ENCODE measurements around the gene HIP1. TPM values are rescaled to one million over a fixed set of nuclear protein-coding genes. Genes with fewer than 3 reads are reported as not detected.
"Not testable (repeated sequence)": the region's sequence is repeated elsewhere in the genome, so short reads cannot be mapped to it uniquely, and the experiment has no call there.

Gene HIP1
- total RNA-seq, 1 experiment from 2014 or later, result 43.3 TPM

GRCh38 chr7:75644589-75644988 lies 94.2 kb downstream of the HIP1 start:
- no peak for DNase-seq (ENCODE audit: low read depth)

GRCh38 chr7:75642810-75643486 lies 95.8 kb downstream of the HIP1 start:
- DNase-seq (ENCODE audit: low read depth), result peak; percentile 42

GRCh38 chr7:75640201-75640600 lies 98.5 kb downstream of the HIP1 start:
- no peak for DNase-seq (ENCODE audit: low read depth)

GRCh38 chr7:75639886-75640190 lies 98.9 kb downstream of the HIP1 start:
- peak; percentile 31 for DNase-seq (ENCODE audit: low read depth)

- DNase-seq (ENCODE audit: low read depth), result peak; percentile 54
Observed at GRCh38 chr7:75639071-75639885, 99.5 kb downstream of the HIP1 start.

GRCh38 chr7:75638594-75639070 lies 100.1 kb downstream of the HIP1 start:
- peak; percentile 63 for DNase-seq (ENCODE audit: low read depth)

GRCh38 chr7:75637854-75638593 lies 100.7 kb downstream of the HIP1 start:
- no peak for DNase-seq (ENCODE audit: low read depth)

GRCh38 chr7:75635036-75635435 lies 103.7 kb downstream of the HIP1 start:
- DNase-seq (ENCODE audit: low read depth), result no peak

- DNase-seq (ENCODE audit: low read depth), result not testable (repeated sequence)
Observed at GRCh38 chr7:75632587-75632986, 106.2 kb downstream of the HIP1 start.

- DNase-seq (ENCODE audit: low read depth), result no peak
Observed at GRCh38 chr7:75631711-75632110, 107.0 kb downstream of the HIP1 start.

GRCh38 chr7:75630549-75630948 lies 108.2 kb downstream of the HIP1 start:
- no peak for DNase-seq (ENCODE audit: low read depth)

GRCh38 chr7:75629044-75629443 lies 109.7 kb downstream of the HIP1 start:
- DNase-seq (ENCODE audit: low read depth), result no peak

- peak; percentile 48 for DNase-seq (ENCODE audit: low read depth)
Observed at GRCh38 chr7:75628055-75628454, 110.7 kb downstream of the HIP1 start.

GRCh38 chr7:75626954-75627353 lies 111.8 kb downstream of the HIP1 start:
- DNase-seq (ENCODE audit: low read depth), result no peak

- no peak for DNase-seq (ENCODE audit: low read depth)
Observed at GRCh38 chr7:75625868-75626267, 112.9 kb downstream of the HIP1 start.

- DNase-seq (ENCODE audit: low read depth), result no peak
Observed at GRCh38 chr7:75624134-75624832, 114.5 kb downstream of the HIP1 start.

GRCh38 chr7:75623390-75624133 lies 115.2 kb downstream of the HIP1 start:
- no peak for DNase-seq (ENCODE audit: low read depth)

GRCh38 chr7:75621124-75621523 lies 117.6 kb downstream of the HIP1 start:
- DNase-seq (ENCODE audit: low read depth), result no peak

GRCh38 chr7:75619636-75620035 lies 119.1 kb downstream of the HIP1 start:
- DNase-seq (ENCODE audit: low read depth), result no peak

- DNase-seq (ENCODE audit: low read depth), result peak; percentile 50
Observed at GRCh38 chr7:75617634-75618234, 121.0 kb downstream of the HIP1 start.
